ENCODE data around the gene TAF1D. TPM values are rescaled to one million over a fixed set of nuclear protein-coding genes. Genes with fewer than 3 reads are reported as not detected.
A peak's percentile ranks its signal among the peaks of the same experiment; 100 is the strongest.

Gene TAF1D
- total and polyA plus RNA-seq, 10 of the 15 experiments (the other 5 are each of a cell fraction or from before 2014, with no cell fraction given) = 101 to 314 (median 199) TPM

GRCh38 chr11:93736129-93736528, 5.2 kb downstream of the TAF1D start:
- no peaks in the 10 kb centered on the region for H3K9me3 ChIP-seq (replicated peaks; ENCODE audit: control insufficient read depth, insufficient read depth, low read length)
- CTCF ChIA-PET = interaction anchor here (0.5 to 1.8 kb wide), 3 partner anchors 11 to 784 kb away, joined by 3 to 5 read pairs (median 4); partner anchors contain the start of gene MED17
- peak overlapping the region; percentile 76 for H3K4me3 ChIP-seq
- TF ChIP-seq IKZF2 (IDR thresholded peaks at IDR 0.05) = no peak
- TF ChIP-seq JUNB (IDR thresholded peaks at IDR 0.05) = no peak
- TF ChIP-seq POU2F2 (IDR thresholded peaks at IDR 0.05; ENCODE audit: borderline replicate concordance, low read depth, low read length) = no peak
- TF ChIP-seq TBL1XR1 (IDR thresholded peaks at IDR 0.05; ENCODE audit: low read depth, low read length) = no peak
- no peak for TF ChIP-seq EP300 (IDR thresholded peaks at IDR 0.05; ENCODE audit: borderline replicate concordance in 1 of 2, control insufficient read depth in 1 of 2, low read depth in 2 of 2, low read length in 2 of 2)
- TF ChIP-seq RUNX3 (IDR thresholded peaks at IDR 0.05; ENCODE audit: low read length) = no peak
- no peak for TF ChIP-seq ZNF384 (IDR thresholded peaks at IDR 0.05; ENCODE audit: borderline replicate concordance, low read depth, low read length)
- no peak for TF ChIP-seq ZBTB4 (CRISPR knock-in tag; IDR thresholded peaks at IDR 0.05)
- TF ChIP-seq SREBF2 (IDR thresholded peaks at IDR 0.05; ENCODE audit: low read length) = no peak
- no peak for TF ChIP-seq NFYA (IDR thresholded peaks at IDR 0.05; ENCODE audit: borderline replicate concordance, low read depth, low read length)
- TF ChIP-seq SPI1 (IDR thresholded peaks at IDR 0.05; ENCODE audit: borderline replicate concordance, insufficient read depth, low read depth, low read length) = no peak
- no peak for TF ChIP-seq FOXM1 (IDR thresholded peaks at IDR 0.05; ENCODE audit: low read depth, low read length)
- no peak for TF ChIP-seq ELK1 (IDR thresholded peaks at IDR 0.05; ENCODE audit: low read depth, low read length)
- TF ChIP-seq SUZ12 (IDR thresholded peaks at IDR 0.05; ENCODE audit: unreplicated experiment) = no peak
- no peak for TF ChIP-seq NR2F1 (conservative IDR thresholded peaks at IDR 0.05)
- TF ChIP-seq RCOR1 (conservative IDR thresholded peaks at IDR 0.05; ENCODE audit: low read depth, low read length) = no peak

More at GRCh38 chr11:93736129-93736528, 5.2 kb downstream of the TAF1D start:
- ATAC-seq = no peak
- intact Hi-C loops (cut with micrococcal nuclease; ENCODE audit: unreplicated experiment) (no loop called here), in situ Hi-C loops (cut with MboI) (no loop called here)
- no peak for DNase-seq (ENCODE audit: low read depth, low spot score)
- H3K79me2 ChIP-seq (ENCODE audit: control insufficient read depth, insufficient read depth, low read length) = peaks cover 81% of the 10 kb centered on the region
- no TSS peak for BruUV-seq (replicated peaks)
- H3K36me3 ChIP-seq (ENCODE audit: control insufficient read depth in 2 of 2, insufficient read depth in 2 of 2, low read length in 1 of 2) = peaks cover 9 to 34% of the 10 kb centered on the region in 2 experiments
- ChIA-PET RAD21 (ENCODE audit: unreplicated experiment) (interaction anchor here (1.1 to 4.5 kb wide), 2 partner anchors 9 to 48 kb away, joined by 4 to 15 read pairs; partner anchors contain the start of gene MED17), POLR2A (interaction anchor here (0.5 to 1.4 kb wide), 3 partner anchors 22 to 74 kb away, joined by 3 to 5 read pairs (median 4); partner anchors contain the start of gene CEP295), SMC1A (ENCODE audit: uncharacterized antibody, unreplicated experiment) (interaction anchor here (0.9 to 7.8 kb wide), 8 partner anchors 11 to 59 kb away, joined by 3 to 74 read pairs (median 4); partner anchors contain the start of gene MED17)
- H3K27ac ChIP-seq (ENCODE audit: control insufficient read depth, insufficient read depth) = no peak overlapping the region
- no peak overlapping the region for H2AFZ ChIP-seq (ENCODE audit: control insufficient read depth, low read depth, low read length)
- FAIRE-seq = no peak
- H4K20me1 ChIP-seq (ENCODE audit: control insufficient read depth, insufficient read depth) = no peaks in the 10 kb centered on the region
- peak overlapping the region; percentile 6; the same call in 1 of the 2 replicates for H3K4me2 ChIP-seq (ENCODE audit: control insufficient read depth, insufficient read depth)
- H3K9ac ChIP-seq (ENCODE audit: control insufficient read depth, insufficient read depth, low read length) = no peak overlapping the region
- H3K4me1 ChIP-seq (ENCODE audit: control insufficient read depth, insufficient read depth, low read length) = no peaks in the 10 kb centered on the region; the same call in none of the 2 replicates
- no peaks in the 10 kb centered on the region for H3K27me3 ChIP-seq (replicated peaks in 1 of 2; ENCODE audit: control insufficient read depth in 2 of 2, insufficient read depth in 2 of 2, low read length in 1 of 2)

All from GM12878 (cell line).